CD4-positive, alpha-beta T cell treated with Interleukin-2 at 100 ng/mL for 4 hours (primary cell): ENCODE results near the gene EOMES.

Experiments used
- DNase-seq: peaks from one replicate; pipeline ENCODE4 v3.0.0-alpha.2; 2020; ENCODE audit warnings: low spot score

EOMES gene

DNA sequence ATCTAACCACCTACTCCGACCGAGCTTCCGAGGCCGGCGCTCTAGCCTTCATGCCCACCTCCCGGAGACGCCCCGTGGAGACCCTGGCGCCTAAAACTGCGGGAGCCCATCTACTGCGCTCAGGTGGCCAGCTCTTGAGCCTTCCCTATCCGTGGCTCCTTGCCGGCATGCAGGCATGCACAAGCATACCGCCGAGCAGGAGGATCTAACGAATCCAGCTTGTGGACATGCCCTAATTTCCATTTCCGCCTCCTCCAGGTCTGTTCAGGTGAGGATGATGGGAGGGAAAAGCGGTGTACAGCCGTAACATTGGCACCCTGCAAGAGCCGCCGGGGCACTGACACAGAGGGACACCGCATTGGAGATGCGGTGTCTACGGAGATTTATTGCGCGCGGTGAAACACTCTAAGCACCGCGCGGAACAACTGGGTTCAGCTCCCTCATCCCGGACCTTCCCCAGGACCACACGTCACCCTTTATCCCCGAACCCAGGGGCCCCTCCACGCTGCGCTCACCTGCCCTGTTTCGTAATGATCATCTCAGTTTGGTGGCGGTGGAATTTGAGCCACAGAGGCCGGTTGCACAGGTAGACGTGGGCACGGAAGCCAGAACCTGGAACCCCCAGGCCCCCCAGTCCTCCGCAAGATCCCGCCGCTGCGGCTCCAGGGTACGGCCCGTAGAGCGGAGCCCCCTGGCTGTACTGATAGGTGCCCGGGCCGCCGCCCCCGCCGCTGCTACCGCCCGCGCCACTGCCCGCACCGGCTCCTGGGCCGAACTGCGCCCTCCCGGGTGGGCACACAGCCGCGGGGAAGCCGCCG, 1.0 kb downstream of the EOMES start:
- DNase-seq = no peak

DNA sequence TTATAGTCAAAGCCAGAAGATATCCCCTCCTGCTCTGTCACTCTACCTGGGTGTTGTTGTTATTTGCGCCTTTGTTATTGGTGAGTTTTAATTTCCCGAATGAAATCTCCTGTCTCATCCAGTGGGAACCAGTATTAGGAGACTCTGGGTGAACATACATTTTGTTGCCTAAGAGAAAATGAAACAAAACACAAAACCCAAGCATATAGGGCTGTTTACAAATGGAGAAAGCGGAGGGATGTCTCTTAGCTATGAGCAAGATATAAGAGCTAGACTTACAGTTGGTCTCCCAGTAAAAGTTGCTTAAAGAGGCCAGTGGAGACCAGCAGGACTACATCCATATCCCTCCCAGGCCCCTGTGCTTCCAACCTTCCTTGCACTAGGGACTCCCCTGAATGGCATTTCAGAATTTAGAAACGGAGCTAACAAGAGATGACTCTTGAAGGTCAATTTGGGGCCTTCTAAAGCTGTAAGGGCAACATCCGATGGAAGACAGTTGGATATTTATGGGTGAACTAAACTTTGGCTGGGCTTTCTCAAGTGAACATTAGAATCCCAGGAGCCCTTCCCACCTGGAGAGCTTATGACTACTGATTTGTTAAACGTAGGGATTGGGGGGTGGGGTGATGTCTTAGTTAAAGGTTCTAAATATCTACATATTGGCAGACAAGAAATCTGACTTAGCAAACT, 2.7 kb downstream of the EOMES start:
- DNase-seq = no peak

DNA sequence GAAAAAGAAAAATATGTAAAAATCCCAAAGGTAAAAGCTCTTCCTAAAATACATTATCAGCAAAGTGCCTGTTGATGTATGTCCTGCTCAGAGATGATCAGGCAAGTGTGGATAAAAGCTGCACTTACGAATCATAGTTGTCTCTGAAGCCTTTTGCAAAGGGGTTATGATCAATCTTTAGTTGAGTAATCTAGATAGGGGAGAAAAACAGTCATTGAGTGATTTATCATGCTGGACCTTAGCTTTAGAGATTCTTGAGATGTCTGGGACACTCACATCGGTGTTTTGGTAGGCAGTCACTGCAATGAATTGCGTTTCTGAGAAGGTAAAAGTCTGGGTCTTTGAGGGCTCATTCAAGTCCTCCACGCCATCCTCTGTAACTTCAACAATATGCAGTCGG, 3.7 kb downstream of the EOMES start:
- DNase-seq = no peak

DNA sequence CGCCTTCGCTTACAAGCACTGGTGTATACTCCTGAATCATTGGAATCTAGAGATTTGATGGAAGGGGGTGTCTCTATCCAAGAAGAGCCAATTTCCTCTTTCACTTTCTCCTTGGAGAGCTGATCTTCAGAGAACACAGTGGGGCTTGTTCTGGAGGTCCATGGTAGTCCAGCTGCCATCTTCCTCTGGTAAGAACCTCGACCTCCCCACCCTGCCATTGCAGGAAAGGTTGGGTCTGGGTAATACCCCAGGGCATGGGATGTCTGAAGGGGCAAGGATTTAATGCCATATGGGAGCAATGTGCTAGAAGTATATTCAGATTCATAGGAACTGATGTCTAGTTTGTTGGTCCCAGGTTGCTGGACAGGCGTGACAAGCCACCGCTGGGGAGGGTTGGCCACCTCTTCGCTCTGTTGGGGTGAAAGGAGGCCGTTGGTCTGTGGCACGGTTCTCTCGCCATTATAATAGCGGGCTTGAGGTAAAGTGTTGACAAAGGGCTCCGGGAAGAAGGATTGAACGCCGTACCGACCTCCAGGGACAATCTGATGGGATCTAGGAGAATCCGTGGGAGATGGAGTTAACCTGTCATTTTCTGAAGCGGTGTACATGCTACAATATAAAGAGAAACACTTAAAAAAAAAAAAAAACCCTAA, 4.8 kb downstream of the EOMES start:
- no peak for DNase-seq

DNA sequence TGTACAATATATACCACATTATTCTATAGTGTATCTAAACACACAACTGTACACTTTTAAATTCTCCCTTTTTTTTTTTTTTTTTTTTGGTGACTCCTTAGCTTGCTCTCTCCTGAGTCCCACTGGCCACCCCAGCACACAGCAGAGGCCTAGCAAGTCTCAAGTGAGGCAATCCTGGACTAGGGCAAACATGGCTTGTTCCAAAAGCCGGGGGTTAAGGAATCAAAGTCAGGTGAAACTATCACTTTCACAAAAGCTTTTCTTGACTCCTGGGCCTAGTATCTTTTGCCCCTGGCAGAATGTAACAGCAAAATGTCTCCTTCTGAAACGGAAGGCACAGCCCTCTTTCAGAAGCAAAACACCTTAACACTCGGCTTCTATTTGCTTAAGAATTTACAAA, 5.8 kb downstream of the EOMES start:
- DNase-seq = no peak

DNA sequence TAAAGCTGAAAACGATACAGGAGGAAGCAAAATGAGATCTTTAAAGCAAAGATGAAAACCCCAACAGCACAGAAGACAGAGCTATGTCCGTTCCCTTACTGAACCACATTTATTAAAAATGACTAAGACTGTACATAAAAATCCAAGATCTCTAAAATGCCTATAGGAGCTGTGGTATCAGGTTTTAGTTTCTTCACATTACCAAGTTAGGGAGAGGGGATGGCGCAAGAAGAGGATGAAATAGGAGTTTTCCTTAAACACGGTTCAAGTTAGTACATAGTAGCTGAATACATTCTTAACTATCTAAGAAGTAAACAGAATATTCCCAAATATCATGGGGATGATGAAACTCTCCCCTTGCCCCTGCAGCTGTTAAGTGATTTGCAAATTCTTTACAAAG, 6.3 kb downstream of the EOMES start:
- no peak for DNase-seq

DNA sequence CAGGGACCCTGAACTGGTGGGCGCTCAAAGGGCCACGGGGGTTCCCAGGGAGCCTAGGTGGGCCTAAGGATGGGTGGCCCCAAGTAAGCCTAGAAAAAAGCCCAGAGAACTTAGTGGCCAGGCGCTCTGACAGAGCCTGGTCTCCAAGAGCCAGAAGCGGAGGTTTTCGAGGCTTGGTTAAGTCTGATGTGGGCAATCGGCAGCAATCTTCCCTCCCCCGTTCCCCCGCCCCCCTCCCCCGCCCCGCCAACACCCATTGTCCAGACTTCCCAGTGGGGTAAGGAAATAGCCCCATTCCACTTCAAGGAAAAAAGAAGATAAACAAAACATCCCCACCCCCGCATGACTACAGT, 6.7 kb downstream of the EOMES start:
- no peak for DNase-seq

DNA sequence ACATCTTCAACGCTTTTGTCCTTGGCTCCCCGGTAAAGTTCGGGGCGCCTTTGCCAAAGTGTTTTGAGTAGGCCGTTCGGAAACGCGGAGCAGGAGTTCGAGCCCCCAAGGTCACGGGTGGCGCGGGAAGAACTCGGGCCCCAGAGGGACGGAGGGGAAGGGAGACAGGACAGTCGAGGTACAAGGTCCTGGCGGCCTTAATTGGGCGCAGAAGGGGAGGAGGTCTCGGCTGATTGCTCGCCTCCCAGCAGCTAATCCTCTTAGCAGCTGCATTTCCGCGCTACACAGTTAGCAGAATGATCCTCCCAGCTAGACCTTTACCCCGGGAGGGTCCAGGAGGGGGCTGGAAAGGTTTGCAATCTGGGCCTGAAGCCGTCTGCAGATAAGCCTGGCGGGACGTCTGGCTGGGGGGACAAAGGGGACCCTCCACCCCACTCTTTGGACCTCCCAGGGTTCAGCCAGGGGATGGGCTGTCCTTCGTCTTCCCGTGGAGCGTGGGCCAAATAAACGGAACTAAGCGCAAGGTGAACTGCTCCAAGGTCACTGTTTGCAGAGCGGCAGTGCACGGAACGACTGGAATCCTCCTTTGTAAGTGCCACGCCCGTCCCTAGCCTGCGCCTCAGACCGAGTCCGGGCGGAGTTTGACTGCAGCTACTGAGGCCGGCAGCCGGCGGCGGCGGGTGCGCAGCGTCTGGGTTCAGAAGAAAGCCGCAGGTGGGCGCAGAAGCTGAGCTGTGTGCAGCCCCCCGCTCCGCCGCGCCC, 7.2 kb downstream of the EOMES start:
- no peak for DNase-seq

DNA sequence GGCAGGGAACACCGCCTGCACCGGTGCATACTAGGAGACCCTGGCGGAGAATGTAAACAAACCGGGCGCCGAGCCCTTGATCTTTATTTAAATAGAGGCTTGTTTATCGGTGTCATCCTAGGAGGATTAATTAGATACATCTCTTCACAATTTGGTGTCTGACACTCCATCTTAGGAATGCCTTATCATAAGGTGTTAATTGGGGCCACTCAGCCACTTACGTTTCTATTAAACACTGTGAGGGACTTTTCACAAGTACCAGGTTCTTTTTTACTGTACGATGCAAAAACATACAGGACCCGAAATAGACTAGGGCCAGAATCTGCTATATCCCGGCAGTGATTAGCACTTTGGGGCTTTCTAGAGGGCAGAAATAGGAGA, 8.0 kb downstream of the EOMES start:
- no peak for DNase-seq

DNA sequence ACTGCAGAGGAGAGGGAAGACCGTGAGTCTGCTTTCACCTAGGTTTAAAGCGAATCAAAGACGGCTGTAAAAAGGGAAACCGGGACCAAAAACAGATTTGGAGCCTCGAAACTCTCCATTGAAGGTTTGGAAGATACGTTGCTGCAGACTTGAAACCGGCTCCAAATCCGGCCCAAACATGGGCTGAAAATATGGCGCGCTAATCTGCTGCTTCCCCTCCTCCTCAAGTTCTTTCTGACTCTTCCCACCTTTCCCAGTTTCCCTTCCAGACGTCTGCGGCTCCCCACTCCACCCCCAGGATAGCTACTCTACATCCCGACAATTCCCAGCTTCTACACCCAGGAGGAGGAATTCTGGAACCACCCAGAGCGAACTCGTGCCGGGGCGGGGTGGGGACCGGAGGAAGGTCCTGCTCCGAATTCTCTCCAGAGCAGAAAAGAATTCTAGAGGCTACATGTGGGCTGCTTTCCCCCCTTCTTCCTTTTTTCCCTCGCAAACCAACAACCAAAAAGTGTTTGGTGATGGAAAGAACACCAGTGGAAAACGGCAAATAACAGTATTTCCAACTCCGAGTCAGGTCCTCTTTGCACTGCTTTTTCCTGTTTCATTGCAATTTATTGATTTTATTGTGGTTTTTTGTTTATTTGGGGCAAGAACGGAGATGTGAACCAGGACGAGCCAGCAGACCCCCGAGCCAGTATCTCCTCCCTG, 8.5 kb downstream of the EOMES start:
- DNase-seq = no peak

DNA sequence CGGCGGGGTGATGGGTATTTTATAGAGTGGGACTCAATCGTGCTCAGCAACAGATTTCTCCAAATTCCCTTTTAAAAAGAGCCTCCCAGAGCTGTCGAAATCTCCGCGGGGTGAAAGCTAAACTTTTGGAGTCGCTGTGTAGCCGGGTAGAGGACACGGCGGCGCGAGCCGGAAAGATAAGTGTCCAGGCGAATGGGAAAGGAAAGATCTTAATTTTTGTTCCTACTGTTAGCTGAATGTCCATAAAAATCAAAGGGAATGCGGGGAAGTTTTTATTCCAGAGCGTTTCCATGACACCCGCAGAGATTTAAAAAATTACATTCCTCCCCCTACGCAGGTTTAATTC, 9.1 kb downstream of the EOMES start:
- DNase-seq = no peak

DNA sequence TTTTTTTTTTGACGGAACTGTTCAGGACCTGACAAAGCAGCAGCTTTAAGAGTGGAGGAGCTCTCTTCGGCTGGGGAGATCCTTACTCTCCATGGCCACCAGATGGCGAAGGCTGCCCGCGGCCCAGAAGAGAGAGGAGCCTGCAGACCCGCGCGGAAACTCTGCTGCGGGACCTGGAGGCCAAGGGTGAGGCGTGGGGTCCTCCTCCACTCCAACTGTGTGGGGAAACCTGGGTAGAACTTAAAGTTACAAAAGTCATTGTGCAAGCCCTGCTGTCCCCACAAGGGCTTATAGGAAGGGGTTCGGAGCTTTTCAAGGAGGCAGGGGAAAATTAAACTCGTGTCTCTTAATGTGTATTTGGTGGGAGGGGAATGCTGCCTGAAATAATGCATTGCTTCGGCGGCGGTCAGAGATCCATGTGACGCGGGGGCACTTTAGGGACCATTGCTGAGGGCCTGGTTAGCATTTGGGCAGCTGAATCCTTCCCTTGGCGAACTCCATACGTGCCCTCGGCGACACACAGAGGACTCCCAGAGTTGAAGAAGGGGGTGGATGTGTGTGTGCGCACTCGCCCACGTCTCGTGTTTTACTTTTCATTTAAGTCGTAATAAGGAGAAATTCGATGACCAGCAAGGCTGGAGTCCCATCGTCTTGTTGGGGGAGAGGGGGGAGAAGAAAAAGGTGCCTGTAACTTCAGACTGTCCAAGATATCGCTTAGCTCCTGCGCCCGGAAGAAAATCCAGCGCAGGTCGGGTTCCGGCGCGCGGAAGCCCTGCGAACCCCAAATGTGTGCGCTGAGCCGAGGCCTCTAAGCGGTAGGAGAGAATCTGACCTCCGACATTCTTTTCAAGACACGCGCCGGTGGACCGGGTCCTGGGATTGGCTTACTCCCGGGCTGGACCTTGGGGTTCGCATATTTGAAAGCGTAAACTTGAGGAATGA, 9.7 kb downstream of the EOMES start:
- peak; percentile 86 for DNase-seq

DNA sequence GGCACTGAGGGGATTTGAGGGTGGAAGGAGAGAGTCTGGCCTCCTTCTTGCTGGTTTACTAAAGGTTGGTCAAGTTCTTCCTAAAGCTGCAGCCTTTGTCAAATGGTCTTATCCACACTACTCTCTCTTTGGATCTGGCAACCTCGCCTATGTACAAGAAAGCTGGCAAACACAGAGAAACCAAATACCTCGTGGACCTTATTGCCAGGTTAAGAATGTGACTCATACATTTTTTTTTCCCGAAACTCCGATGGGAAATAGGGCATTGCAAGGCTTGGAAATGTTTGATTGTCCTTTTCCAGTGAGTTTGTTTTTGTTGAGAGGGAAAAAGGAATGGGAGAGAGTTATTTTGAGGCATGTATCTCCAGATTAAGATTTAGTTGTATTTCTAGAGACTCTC, 13.9 kb downstream of the EOMES start:
- DNase-seq = no peak

DNA sequence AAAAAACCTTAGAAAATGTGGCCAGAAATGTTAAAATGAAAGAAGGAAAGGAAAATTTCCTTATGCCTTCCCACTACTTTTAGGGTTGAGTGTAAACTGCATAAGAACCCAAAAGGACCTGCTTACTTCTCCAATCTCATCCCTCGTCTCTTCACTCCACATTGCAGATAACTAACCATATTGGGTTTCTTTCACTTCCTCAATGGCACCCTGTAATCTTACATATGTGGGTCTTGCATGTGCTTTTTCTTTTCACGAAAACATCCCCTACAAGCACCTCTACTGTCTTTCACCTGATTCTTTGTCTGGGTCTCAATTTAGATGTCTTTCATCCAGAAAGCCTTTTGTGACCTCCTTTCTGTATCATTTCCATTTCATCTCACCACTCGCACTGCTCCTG, 23.1 kb downstream of the EOMES start:
- no peak for DNase-seq

DNA sequence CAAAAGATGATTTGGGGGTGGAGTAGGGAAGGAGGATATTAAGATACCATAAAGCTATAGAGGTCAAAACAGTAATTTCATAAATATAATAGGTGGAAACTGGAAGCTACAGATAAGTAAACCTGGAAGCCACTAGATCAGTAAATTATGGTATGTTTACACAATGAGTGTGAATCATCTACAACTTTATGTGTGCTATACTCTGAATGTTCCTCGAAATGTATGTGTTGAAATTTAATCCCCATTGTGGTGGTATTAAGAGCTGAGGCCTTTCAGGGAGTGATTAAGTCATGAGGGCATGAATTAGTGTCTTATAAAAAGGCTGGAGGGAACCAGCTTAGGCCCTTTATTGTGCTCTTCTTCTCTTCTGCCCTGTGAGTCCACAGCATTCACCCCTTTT, 25.2 kb downstream of the EOMES start:
- no peak for DNase-seq

DNA sequence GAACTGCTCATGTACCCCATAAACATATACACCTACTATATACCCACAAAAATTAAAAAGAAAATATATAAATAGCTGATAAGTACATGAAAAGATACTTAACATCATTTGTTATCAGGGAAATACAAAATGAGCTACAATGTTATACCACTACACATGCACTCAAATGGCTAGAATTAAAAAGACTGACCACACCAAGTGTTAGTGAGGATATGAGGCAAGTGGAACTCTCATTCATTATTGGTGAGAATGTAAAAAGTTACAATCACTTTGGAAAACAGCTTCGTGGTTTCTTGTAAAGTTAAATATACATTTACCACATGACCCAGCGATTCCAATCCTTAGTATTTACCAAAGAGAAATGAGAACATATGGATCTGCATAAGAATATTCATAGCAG, 26.5 kb downstream of the EOMES start:
- DNase-seq = no peak

DNA sequence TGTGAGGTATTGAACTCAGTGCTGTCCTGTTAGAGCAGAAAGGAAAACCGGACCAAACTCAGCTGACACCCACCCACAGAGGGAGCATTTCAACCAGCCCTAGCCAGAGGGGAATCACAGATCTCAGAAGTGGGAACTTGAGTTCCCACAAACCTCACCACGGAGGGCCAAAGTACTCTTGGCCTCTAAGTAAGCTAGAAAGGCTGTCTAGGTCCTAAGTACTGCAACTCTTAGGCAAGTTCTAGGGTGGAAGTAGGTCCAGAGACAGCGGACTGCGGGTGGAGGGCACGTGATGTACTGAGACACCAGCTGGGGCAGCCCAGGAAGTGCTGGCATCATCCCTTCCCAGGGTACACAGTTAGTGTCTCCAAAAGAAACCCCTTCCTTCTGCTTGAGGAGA, 34.1 kb downstream of the EOMES start:
- DNase-seq = no peak

DNA sequence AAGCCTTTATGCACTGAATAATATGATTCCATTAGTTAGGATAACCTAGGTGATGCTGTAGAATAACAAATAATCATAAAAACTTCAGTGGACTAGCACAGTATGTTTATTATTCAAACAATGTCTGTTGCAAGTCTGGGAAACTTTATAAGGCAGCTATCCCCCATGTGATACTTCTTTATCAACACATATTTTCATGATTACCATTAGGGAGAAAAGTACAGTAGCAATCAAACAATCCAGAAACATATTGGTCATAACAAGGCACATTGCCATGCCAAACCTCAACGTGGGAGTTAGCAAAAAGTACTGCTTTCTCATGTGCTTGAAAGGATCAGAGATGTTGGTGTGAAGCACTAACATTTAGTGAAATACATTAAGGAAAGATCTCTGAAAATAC, 35.5 kb downstream of the EOMES start:
- no peak for DNase-seq

DNA sequence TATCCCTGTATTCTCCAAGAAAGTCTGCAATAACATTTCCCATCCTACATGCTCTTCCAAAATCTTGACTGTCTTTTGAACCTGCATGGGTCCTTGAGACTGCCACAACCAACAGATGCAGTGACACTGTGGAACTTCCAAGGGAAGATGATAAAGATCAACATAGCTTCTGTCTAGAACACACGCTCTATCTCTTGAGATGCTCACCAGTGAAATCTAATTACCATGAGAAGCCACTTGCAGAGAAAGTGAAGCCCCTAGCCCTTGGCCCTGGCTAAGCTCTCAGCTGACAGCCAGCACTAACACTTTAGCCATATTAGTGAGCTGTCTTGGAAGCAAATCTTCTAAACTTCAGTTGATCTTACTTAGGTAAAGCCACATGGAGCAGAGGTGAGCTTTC, 36.6 kb downstream of the EOMES start:
- DNase-seq = no peak

DNA sequence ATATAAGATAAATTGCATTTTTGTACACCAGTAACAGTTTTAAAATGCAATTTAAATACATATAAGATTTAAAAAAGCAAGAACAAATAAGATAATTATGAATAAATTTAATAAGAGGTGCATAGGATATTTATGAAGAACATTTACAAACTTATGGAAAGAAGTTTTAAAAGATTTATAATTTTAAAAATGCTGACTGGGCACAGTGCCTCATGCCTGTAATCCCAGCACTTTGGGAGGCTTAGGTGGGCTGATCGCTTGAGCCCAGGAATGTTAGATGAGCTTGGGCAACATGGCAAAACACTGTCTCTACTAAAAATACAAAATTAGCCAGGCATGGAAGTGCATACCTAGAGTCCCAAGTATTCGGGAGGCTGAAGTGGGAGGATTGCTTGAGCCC, 37.8 kb downstream of the EOMES start:
- DNase-seq = no peak

DNA sequence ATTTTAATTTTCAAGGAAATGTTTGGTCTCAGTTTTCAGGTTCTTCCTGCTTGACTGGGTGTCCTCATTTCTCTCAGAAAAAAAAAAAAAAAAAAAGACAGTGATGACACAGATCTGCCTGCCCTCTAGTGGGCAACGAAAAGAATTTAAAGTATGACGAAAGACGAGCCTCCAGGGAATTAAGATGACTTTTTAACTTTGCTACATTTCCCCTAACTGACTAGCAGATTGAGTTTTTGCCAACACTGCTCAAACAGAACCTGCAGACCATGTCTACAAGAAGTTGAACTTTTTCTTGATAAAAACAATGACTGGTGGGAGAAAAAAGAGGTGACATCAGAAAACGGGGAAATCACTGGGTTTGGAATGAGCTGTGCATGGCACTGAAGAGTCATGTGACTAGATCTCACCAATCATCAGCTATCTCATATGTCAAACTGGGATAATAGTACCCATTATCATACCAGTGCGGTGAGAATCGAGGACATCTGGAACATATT, 40.8 kb downstream of the EOMES start:
- DNase-seq = peak; percentile 58
